SK-N-MC (cell line): ENCODE data around the gene MYO15A.

ENCODE experiments used
- EZH2 ChIP-seq: fragments of 200-600 bp; sonication (generic); IDR thresholded peaks from one replicate; pipeline ENCODE4 v1.6.1; 2017; ENCODE audit warnings: antibody characterized with exemption
- POLR2AphosphoS5 ChIP-seq: IDR thresholded peaks from 2 replicates; pipeline ENCODE4 v1.6.1; 2012; ENCODE audit warnings: mild to moderate bottlenecking, low read depth, low read length, borderline replicate concordance

DNA sequence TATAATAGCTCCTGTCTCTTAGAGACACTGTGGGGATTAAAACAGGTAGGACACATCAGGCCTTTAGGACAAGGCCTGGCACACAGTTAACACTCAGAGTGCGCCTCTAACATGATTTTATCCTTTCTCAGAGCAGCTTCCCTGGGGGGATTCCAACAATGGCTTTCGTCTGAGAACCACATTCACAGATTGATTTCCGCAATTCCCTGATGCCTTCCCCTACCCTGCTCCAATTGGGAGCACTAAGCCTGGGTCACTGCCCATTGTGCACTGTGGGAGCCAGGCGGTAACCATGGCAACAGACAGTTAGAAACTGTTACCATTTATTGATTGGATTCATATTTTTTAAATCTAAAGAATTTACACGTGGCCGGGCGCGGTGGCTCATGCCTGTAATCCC lies 69.2 kb downstream of the MYO15A start:
- TF ChIP-seq EZH2 (no peak), POLR2AphosphoS5 (no peak)
